OCI-LY1 (cell line): ENCODE data around the gene TFPI.
"Not testable (repeated sequence)": the region's sequence is repeated elsewhere in the genome, so short reads cannot be mapped to it uniquely, and the experiment has no call there.

Source experiments
- CTCF ChIP-seq: fragments of 200-600 bp; sonication (generic), shearing (Covaris generic); IDR thresholded peaks from 2 replicates; pipeline ENCODE4 v1.5.1; 2017; ENCODE audit warnings: mild to moderate bottlenecking, antibody characterized with exemption, low read length, moderate library complexity, mixed read lengths
- EZH2 ChIP-seq: fragments of 200-600 bp; sonication (generic), shearing (Covaris generic); IDR thresholded peaks from 2 replicates; pipeline ENCODE4 v1.8.0; 2017; ENCODE audit warnings: borderline replicate concordance, mixed run types, mild to moderate bottlenecking, antibody characterized with exemption, low read length, moderate library complexity, mixed read lengths

DNA sequence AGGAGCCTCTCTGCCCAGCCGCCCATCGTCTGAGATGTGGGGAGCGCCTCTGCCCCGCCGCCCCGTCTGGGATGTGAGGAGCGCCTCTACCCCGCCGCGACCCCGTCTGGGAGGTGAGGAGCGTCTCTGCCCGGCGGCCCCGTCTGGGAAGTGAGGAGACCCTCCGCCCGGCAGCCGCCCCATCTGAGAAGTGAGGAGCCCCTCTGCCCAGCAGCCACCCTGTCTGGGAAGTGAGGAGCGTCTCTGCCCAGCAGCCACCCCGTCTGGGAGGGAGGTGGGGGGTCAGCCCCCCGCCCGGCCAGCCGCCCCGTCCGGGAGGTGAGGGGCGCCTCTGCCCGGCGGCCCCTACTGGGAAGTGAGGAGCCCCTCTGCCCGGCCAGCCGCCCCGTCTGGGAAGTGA, 2.3 kb upstream of the TFPI start:
- TF ChIP-seq CTCF, EZH2: not testable (repeated sequence)
